HG03457 (cell line): Measurements from ENCODE around the gene NBEAL2.

Source experiments
- ATAC-seq: cut with Tn5 transposase; IDR thresholded peaks from one replicate; pipeline ENCODE4 v1.9.1; 2021; ENCODE audit warnings: moderate number of reproducible peaks; ENCODE audit not compliant: unreplicated experiment

NBEAL2 gene

DNA sequence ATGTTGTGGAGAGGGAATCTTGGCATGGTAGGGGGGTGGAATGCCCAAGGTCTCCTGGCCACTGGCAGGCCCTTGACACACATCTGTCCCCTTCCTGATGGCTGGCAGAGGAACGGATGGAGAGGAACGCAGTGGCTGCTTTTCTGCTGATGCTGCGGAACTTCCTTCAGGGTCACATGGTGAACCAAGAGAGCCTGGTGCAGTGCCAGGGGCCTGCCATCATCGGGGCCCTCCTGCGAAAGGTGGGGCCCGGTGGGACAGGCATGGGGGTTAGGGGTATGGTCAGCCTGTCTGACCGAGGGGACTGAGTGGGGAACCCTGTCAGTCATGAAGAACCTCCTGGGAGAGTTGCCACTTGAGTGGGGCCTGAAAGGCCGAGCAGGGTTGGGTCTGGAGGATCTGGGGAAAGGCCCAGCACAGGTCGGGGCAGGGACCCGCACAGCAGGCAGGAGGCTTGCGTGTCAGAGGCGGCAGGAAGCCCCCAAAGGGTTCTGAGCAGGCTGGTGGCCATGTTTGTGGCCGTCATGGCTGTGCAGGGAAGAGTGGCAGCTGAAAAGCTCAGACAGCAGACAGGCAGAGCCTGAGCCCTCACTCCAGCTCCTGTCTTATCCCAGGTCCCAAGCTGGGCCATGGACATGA, 18.1 kb downstream of the NBEAL2 start:
- ATAC-seq = no peak

DNA sequence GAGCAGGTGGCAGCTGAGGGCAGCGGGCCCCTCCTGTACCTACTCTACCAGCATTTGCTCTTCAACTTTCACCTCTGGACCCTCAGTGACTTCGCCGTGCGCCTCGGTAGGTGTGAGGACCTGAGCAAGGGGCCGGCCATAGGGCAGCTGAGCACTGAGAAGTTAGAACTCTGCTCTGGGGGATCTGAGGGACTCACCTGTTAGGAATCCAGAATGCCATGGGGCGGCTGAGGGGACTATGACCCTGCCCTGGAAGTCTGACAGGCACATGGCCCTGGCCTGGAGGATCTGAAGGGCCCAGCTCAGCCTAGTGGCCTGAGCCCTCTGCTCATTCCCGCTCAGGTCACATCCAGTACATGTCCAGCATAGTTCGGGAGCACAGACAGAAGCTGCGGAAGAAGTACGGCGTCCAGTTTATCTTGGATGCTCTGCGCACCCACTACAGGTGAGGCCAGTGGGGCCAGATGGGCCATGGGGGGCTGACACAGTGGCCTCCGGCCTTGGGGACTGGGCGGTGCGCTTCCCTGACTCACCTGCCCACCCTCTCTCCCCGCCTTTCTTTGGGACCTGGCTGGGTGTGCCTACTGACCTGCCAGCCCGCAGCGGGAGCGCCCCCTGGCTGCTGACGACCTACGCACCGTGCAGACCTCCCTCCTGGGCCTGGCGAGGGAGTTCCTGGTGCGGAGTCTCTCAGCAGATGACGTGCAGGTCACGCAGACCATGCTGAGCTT, 18.8 kb downstream of the NBEAL2 start:
- no peak for ATAC-seq

DNA sequence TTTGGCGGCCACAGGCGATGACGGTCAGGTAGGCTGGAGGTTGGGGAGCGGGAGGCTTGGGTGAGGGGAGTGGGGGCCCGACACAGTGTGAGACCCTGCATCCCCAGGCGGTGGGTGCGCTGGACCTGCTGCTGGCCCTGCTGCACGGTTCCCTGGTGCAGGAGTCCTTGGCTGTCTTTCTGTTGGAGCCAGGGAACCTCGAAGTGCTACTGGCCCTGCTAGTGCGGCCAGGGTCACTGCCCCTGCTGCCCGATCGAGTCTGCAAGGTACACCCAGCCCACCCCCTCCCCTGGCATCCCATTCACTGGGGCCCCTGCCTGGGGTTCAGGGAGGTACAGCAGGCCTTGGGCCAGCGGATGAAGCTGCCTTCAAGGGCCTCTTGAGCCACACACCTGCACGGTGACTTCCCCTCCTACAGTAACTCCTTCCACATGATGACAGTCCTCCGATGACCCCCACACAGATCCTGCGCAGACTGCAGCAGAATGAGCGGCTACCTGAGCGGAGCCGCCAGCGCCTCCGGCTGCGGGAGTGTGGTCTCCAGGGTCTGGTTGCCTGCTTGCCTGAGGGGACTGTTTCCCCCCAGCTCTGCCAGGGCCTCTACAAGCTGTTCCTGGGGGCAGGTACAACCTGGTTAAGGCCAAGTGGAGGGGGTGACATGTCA, 19.5 kb downstream of the NBEAL2 start:
- ATAC-seq = no peak

DNA sequence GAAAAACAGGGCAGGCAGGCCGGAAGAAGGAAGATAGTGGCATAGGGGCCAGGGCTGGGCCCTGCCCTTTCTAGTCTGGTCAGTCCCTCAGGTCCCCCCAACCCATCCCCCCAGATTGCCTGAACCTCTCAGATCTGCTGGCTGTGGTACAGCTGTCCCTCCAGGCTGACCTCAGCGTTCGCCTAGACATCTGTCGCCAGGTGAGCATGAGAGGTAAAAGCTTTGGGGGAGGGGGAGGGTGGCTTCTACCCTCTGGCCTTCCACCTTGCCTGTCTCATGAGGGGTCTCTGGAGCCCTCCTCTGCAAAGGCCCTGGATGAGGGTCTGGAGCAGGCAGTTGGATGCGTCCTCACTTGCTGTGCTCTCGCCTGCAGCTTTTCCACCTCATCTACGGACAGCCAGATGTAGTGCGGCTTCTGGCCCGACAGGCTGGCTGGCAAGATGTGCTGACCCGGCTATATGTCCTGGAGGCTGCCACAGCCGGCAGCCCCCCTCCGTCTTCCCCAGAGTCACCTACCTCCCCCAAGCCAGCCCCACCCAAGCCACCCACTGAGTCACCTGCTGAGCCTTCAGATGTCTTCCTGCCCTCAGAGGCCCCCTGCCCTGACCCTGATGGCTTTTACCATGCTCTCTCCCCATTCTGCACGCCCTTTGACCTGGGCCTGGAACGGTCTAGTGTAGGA, 20.2 kb downstream of the NBEAL2 start:
- no peak for ATAC-seq

DNA sequence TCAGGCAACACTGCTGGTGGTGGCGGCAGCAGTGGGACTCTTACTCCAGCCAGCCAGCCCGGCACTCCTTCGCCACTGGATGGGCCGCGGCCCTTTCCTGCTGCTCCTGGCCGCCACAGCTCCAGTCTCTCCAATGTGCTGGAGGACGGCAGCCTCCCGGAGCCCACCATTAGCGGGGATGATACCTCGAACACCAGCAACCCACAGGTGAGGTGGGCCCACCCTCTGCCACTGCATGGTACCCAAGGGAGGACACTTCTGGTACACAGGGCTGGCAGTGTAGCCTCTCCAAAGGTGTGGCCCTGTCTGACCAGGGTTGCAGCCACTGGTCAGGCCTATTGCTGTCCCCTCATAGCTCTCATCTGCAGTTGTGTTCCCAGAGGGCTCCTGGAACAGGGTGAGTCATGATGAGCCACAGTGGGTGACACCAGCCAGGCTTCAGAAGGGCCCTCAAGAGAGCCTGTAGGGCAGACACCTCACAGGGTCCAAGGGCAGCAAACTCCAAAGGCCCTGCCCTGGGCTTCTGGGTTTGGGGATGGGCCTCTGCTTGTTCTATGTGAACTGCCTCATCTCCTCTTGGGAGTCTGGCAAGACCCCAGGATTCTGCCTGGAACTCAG, 20.8 kb downstream of the NBEAL2 start:
- ATAC-seq = no peak

DNA sequence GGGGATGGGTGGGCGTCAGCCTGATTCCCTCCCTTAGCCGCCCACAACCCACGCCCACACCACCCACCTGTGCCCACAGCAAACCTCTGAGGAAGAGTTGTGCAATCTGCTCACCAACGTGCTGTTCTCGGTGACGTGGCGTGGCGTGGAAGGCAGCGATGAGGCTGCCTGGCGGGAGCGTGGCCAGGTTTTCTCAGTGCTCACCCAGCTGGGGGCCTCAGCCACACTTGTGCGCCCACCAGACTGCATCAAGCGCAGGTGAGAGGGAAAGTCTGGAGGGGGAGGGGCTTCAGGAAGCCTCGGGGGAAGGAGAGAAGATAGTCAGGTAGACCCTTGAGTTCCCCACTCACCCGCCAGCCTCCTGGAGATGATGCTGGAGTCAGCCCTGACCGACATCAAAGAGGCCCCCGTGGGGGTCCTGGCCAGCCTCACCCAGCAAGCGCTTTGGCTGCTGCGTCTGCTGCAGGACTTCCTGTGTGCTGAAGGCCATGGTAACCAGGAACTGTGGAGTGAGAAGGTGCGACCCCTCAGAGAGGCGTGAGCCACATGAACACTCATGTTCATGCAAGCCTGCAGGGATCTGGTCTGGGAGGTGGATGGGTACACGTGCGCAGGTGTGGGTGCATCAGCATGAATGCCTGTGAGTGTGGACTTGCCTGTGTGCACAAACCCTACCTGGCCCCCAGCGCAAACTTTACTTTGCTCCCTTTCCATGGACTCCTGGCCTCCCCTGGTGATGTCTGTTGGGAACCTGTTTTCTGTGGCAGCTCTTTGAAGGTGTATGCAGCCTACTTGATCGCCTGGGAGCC, 21.7 kb downstream of the NBEAL2 start:
- no peak for ATAC-seq

DNA sequence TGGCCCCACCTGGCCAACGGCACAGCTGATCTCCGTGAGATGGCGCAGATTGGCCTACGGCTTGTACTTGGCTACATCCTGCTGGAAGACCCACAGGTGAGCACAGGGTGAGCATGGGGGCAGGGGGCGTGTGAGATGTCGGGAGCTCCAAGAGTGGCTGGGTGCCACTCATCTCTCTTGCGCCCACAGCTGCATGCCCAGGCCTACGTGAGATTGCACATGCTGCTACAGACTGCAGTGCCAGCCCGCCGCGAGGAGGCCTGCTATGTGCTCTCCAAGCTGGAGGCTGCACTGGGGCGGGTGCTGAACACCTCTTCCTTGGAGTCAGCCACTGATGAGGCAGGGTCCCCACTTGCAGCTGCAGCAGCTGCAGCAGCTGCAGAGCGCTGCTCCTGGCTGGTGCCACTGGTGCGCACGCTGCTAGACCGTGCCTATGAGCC, 22.3 kb downstream of the NBEAL2 start:
- no peak for ATAC-seq

DNA sequence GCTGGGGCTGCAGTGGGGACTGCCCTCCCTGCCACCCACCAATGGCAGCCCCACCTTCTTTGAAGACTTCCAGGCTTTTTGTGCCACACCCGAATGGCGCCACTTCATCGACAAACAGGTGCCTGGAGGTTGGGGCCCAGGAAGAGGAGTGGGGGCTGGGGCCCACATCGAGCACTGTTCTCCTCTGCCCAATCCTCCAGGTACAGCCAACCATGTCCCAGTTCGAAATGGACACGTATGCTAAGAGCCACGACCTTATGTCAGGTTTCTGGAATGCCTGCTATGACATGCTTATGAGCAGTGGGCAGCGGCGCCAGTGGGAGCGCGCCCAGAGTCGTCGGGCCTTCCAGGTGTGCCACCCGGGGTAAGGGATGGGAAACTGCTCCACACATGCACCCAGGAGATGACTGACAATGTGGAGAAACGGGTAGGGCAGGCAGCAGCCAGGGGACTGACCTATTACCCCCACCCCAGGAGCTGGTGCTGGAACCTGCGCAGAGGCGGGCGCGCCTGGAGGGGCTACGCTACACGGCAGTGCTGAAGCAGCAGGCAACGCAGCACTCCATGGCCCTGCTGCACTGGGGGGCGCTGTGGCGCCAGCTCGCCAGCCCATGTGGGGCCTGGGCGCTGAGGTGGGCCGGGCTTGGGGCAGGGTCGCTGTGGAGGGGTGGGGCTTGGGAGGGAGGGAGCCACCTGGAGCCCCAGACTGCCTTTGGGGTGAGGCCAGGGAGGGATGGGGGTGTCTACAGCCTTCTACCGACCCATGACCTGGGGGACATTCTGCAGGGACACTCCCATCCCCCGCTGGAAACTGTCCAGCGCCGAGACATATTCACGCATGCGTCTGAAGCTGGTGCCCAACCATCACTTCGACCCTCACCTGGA, 22.9 kb downstream of the NBEAL2 start:
- no peak for ATAC-seq

DNA sequence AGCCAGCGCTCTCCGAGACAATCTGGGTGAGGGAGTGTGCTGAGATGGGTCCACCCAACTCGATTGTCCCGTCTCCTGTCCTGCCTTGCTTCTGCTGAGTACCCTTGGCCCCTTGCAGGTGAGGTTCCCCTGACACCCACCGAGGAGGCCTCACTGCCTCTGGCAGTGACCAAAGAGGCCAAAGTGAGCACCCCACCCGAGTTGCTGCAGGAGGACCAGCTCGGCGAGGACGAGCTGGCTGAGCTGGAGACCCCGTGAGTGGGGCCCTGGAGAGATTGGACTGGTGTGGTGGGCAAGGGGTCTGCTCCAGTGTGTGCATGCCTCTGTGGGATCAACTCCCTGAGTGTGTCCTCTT, 23.6 kb downstream of the NBEAL2 start:
- ATAC-seq = no peak

DNA sequence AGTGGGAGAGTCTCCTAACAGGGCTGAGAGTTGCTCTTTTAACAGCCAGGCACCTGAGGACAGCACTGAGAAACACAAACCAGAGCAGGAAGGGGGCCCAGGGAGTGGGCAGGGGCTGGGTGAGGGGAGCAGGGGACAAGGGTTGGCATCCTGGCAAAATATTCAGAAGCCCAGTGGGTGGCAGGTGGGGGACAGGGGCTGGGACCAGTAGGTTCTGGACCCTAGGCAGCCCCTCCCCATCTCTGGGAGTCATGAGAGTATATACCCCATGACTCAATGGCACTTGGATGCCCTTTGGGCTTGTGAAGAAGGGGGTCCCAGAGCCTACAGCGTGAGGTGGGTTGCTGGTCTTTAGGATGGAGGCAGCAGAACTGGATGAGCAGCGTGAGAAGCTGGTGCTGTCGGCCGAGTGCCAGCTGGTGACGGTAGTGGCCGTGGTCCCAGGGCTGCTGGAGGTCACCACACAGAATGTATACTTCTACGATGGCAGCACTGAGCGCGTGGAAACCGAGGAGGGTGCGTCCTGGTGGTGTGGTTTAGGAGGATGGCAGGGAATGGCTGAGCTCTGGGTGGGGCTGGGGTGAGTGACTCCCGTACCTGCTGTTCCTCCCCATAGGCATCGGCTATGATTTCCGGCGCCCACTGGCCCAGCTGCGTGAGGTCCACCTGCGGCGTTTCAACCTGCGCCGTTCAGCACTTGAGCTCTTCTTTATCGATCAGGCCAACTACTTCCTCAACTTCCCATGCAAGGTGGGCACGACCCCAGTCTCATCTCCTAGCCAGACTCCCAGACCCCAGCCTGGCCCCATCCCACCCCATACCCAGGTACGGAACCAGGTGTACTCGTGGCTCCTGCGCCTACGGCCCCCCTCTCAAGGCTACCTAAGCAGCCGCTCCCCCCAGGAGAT, 24.2 kb downstream of the NBEAL2 start:
- no peak for ATAC-seq

DNA sequence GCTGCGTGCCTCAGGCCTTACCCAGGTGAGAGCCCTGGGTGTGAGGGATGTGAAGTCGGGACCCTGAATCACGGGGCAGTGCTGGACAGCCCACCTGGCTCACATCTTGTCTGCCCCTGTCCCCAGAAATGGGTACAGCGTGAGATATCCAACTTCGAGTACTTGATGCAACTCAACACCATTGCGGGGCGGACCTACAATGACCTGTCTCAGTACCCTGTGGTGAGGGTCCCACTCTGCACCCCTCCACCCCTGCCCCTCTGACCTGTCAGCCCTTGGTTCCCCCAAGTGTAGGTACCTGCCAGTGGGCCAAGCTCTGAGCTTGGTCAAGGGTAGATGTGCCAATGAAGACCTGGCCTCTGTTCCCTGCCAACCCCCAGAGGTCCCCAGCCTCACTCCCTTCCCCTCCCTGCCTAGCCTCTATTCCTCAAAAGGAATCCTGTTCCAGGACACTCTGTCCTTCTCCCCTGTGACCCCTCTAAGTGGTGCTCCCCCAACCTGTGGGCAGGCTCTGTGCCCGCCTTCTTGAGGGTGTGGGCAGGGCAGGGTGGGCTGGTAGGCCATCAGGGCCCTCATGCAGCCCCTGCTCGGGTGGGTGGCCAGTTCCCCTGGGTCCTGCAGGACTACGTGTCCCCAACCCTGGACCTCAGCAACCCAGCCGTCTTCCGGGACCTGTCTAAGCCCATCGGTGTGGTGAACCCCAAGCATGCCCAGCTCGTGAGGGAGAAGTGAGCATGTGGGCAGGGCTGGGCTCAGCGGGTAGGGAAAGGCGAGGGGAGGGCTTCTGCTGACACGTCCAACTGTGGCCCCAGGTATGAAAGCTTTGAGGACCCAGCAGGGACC, 25.1 kb downstream of the NBEAL2 start:
- no peak for ATAC-seq

DNA sequence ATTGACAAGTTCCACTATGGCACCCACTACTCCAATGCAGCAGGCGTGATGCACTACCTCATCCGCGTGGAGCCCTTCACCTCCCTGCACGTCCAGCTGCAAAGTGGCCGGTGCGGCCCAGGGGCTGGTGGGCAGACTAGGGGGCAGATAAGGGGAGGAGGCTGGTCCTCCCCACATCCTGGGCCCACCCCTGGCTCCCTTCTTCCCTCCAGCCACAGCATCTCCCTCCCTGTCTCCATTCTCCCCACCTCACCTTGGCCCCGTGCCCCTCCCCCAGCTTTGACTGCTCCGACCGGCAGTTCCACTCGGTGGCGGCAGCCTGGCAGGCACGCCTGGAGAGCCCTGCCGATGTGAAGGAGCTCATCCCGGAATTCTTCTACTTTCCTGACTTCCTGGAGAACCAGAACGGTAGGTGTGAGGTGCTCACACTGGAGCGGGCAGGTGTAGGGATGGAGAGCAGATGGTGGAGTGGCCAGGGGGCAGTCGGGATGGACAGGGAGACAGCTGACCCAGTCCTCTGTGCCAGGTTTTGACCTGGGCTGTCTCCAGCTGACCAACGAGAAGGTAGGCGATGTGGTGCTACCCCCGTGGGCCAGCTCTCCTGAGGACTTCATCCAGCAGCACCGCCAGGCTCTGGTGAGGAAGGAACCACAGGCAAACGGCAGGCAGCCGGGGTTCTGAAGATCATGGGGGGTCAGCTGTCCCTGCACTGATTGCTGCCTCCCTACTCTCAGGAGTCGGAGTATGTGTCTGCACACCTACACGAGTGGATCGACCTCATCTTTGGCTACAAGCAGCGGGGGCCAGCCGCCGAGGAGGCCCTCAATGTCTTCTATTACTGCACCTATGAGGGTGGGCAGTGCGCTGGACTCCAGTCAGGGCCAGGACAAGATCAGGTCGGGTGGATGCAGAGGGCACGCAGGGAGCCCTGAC, 26.0 kb downstream of the NBEAL2 start:
- no peak for ATAC-seq

DNA sequence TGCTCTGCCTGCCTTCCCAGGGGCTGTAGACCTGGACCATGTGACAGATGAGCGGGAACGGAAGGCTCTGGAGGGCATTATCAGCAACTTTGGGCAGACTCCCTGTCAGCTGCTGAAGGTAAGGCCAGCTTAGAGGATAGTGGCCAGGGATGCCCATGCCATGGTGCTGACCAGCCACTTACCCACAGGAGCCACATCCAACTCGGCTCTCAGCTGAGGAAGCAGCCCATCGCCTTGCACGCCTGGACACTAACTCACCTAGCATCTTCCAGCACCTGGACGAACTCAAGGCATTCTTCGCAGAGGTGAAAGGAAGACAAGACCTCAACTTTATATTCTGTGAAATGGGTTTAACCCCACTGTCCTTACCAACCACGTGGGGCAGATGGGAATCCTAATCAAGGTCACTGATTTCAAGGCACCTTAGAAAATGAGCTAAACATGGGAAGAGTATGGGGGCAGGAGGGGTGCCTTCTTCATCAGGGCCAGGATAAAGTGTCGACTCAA, 26.7 kb downstream of the NBEAL2 start:
- ATAC-seq = no peak

DNA sequence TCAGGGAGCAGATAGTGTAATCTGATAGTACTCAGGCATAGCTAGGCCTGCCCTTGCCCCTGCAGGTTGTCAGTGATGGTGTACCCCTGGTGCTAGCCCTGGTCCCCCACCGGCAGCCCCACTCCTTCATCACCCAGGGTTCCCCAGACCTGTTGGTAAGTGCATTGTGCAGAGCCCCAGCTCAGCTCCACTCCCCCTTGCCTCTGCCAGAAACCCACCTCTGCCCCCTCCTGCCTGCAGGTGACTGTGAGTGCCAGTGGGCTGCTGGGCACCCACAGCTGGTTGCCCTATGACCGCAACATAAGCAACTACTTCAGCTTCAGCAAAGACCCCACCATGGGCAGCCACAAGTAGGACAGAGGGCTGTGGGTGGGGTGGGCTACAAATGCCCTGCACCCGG, 27.5 kb downstream of the NBEAL2 start:
- no peak for ATAC-seq

DNA sequence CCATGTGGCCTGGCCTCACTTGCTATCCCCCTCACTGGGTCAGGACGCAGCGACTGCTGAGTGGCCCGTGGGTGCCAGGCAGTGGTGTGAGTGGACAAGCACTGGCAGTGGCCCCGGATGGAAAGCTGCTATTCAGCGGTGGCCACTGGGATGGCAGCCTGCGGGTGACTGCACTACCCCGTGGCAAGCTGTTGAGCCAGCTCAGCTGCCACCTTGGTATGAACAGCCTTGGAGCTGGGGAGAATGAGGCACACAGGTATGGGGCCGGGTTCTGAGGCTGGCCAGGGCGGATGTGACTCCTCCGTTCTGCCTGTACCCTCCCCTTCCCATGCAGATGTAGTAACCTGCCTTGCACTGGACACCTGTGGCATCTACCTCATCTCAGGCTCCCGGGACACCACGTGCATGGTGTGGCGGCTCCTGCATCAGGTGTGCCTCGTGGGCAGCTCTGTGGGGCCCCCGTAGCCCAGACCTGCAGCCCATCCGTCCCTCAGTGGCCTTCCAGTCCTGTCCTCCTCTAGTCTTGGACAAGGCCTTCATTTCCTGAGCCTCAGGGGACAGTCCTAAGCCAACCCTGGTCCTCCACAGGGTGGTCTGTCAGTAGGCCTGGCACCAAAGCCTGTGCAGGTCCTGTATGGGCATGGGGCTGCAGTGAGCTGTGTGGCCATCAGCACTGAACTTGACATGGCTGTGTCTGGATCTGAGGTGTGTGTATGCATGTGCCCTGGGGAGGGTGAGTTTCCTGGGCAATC, 28.2 kb downstream of the NBEAL2 start:
- no peak for ATAC-seq
